Pancreas (tissue), 10 donors: Measurements from ENCODE around the gene OR6M1. TPM values are rescaled to one million over a fixed set of nuclear protein-coding genes. Genes with fewer than 3 reads are reported as not detected.
A peak's percentile ranks its signal among the peaks of the same experiment; 100 is the strongest.

Experiments
- ATAC-seq, 4 donors: fragments of 200-7000 bp; cut with Tn5 transposase; one replicate each; pipeline versions ENCODE4 v1.8.0 to v1.9.1; 2020; ENCODE audit warnings: mild to moderate bottlenecking in 4 of 4, moderate library complexity in 4 of 4
- DNase-seq, 6 donors: peaks; one replicate each; pipeline ENCODE4 v3.0.0-alpha.2; 2020
- FAIRE-seq: peaks from 2 replicates; lab custom pipeline; 2012; peaks lifted over from hg19 to GRCh38; lab: Jason Lieb, UNC
- H3K27ac ChIP-seq, 4 donors: fragments of 200-600 bp; sonication (generic); 1 replicate in 3 of 4; 2 replicates in 1 of 4; pipeline versions ENCODE4 v1.5.0 to v1.8.0; 2020
- H3K27me3 ChIP-seq, 4 donors: fragments of 200-600 bp; one replicate each; pipeline ENCODE4 v1.8.0; 2021
- H3K36me3 ChIP-seq, 3 donors: fragments of 200-600 bp; sonication (generic) in 1 of 3; one replicate each; pipeline versions ENCODE4 v1.5.0 to v1.8.0; 2020 to 2021
- H3K4me1 ChIP-seq, 3 donors: fragments of 200-600 bp; one replicate each; pipeline ENCODE4 v1.8.0; 2021
- H3K4me3 ChIP-seq, 4 donors: fragments of 200-600 bp; sonication (generic) in 2 of 4; one replicate each; pipeline versions ENCODE4 v1.5.0 to v1.8.0; 2020 to 2021
- H3K9me3 ChIP-seq, 4 donors: fragments of 200-600 bp; one replicate each; pipeline ENCODE4 v1.8.0; 2021
- WGBS, 2 donors: extraction: QIAGEN DNeasy Blood & Tissue Kit; methylation state at CpG; one replicate each; pipeline ENCODE4 v1.1.7; 2013; 5-methylcytosine and 5-hydroxymethylcytosine counted together
- intact Hi-C, 3 donors: fragments of 100-400 bp; cut with DNase I; formaldehyde crosslinking; loops; one replicate each; pipeline versions ENCODE4 v1.11.1 to v1.14.2; 2022
- polyA plus RNA-seq, 2 donors: library from polyadenylated mRNA; stranded (reverse); fragments of 200-250 nt; gene quantifications; one replicate each; pipeline ENCODE4 v1.2.3, GENCODE V29; 2013
- total RNA-seq, 6 donors: library from RNA; stranded (reverse); fragmentation: NEBNext Ultra II Directional in 4 of 6; extraction: Animal tissue kit (Norgen Biotek cat#: 25700) in 4 of 6; gene quantifications; one replicate each; pipeline versions ENCODE4 v1.2.1 to v1.2.4, GENCODE V29; 2021 to 2023
- TF ChIP-seq, protein P1 (sequence below), 4 donors: fragments of 200-600 bp; sonication (generic) in 3 of 4; IDR thresholded peaks; one replicate each; pipeline versions ENCODE4 v1.5.0 to v1.8.0; 2021; ENCODE audit warnings: antibody characterized with exemption in 4 of 4
- donor health status: healthy with polysubstance abuse.
- donor health status: DM: no; HTN: no; CAD: no; lungs with moderate emphysema.
- donor health status: DM: no; HTN: no; CAD: no.
- donor health status: control.
- donor health status: control.
- donor health status: Bipolar disorder and iron deficiency.
- donor health status: DM: yes; HTN: yes; CAD: no.
- donor health status: DM: no; HTN: no; CAD: no.
- donor health status: DM: no; HTN: no; CAD: no.
- donor health status: DM: yes; HTN: yes; CAD: no.

OR6M1 gene
- total and polyA plus RNA-seq, 8 donors, result not detected

DNA sequence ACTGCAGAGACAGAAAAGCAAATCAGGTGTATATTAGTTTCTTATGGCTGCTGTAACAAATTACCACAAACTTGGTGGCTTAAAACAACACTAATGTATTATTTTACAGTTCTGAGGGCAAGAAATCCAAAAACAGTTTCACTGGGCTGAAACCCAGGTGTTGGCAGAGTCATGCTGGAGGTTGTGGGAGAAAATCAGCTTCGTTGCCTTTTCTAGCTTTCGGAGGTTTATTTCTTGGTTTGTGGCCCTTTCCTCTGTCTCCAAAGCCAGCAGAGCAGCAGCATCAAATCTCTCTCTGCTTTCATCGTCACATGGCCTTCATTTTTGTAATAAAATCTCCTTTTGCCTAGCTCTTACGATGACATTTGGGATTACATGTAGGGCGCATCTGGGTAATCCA, 33.0 kb upstream of the OR6M1 start:
- H3K4me1 ChIP-seq, result no peaks in the 10 kb centered on the region
- FAIRE-seq (no peak), ATAC-seq (no peak), DNase-seq (no peak)
- intact Hi-C loops, result no loop called here
- H3K36me3 ChIP-seq, result no peaks in the 10 kb centered on the region
- TF ChIP-seq, protein P1, sequence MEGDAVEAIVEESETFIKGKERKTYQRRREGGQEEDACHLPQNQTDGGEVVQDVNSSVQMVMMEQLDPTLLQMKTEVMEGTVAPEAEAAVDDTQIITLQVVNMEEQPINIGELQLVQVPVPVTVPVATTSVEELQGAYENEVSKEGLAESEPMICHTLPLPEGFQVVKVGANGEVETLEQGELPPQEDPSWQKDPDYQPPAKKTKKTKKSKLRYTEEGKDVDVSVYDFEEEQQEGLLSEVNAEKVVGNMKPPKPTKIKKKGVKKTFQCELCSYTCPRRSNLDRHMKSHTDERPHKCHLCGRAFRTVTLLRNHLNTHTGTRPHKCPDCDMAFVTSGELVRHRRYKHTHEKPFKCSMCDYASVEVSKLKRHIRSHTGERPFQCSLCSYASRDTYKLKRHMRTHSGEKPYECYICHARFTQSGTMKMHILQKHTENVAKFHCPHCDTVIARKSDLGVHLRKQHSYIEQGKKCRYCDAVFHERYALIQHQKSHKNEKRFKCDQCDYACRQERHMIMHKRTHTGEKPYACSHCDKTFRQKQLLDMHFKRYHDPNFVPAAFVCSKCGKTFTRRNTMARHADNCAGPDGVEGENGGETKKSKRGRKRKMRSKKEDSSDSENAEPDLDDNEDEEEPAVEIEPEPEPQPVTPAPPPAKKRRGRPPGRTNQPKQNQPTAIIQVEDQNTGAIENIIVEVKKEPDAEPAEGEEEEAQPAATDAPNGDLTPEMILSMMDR (IDR thresholded peaks at IDR 0.05), result no peak
- no peaks in the 10 kb centered on the region for H3K27me3 ChIP-seq
- H3K9me3 ChIP-seq, result no peaks in the 10 kb centered on the region
- no peak overlapping the region for H3K4me3 ChIP-seq
- WGBS, 2 donors, result 96% methylated on average over 5 of the region's 5 CpGs
- H3K27ac ChIP-seq, result no peak overlapping the region

DNA sequence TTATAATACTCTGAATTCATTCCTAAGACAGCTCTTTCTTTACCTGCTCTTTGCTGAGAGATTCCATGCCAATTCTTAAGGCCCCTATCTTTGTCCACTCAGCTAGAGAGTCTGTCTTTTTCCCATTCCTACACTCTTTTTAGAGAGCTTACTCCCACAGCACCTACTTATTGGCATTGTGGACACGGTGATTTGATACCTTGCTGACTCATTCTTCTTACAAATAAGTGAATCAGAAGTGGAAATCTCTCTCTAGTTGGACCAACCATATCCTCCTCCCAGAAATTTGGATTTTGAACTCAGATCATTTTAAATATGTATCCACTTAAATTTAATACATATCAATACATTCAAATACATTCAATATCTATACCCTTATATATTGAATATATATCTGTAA, 32.5 kb upstream of the OR6M1 start:
- Histone ChIP-seq H3K27me3 (no peaks in the 10 kb centered on the region), H3K27ac (no peak overlapping the region), H3K4me1 (no peaks in the 10 kb centered on the region), H3K9me3 (no peaks in the 10 kb centered on the region), H3K4me3 (no peak overlapping the region), H3K36me3 (no peaks in the 10 kb centered on the region)
- TF ChIP-seq, protein P1 (IDR thresholded peaks at IDR 0.05), result no peak
- FAIRE-seq, result no peak
- ATAC-seq, result peak in 3 of 4 donors; percentile 38 to 50 (median 45)
- DNase-seq, result no peak
- WGBS, 2 donors, result 38 to 52% methylated on average over 1 of the region's 1 CpG
- intact Hi-C loops, result no loop called here

DNA sequence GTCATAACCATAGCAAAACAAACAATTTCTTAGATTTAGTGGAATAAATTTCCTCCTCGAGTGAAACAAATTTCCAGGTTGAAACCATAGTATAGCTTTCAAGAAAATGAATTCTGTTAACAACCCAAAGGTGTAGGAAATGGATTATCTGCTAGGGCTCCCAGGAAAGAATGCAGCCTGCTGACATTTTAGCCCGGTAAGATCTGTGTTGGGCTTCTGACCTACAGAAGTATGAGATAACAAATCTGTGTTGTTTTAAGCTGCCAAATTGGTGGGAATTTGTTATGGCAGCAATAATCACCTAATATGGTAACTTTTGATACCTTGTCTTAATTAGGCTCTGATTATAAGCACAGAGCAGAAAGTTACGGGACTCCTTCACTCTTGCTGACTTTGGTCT, 32.0 kb upstream of the OR6M1 start:
- Histone ChIP-seq H3K4me1 (no peaks in the 10 kb centered on the region), H3K9me3 (no peaks in the 10 kb centered on the region), H3K27ac (no peak overlapping the region), H3K36me3 (no peaks in the 10 kb centered on the region), H3K27me3 (no peaks in the 10 kb centered on the region), H3K4me3 (no peak overlapping the region)
- intact Hi-C loops, result no loop called here
- 36 to 38% methylated on average over 3 of the region's 3 CpGs for WGBS, 2 donors
- no peak for DNase-seq
- peak in 2 of 4 donors; percentile 33 to 51 for ATAC-seq
- FAIRE-seq, result no peak
- TF ChIP-seq, protein P1 (IDR thresholded peaks at IDR 0.05), result no peak

DNA sequence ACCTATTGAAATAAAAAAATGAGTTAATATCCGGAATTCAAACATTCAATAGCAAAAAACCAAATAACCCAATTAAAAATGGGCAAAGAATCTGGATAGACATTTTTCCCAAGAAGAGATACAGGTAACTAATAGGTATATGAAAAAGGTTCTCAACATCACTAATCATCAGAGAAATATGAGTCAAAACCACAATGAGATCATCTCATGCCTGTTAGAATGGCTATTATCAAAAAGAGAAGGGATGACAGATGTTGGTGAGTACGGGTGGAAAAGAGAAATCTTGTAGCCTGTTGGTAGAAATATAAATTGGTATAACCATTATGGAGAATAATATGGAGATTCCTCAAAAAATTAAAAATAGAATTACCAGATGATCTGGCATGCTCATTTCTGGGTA, 26.9 kb upstream of the OR6M1 start:
- TF ChIP-seq, protein P1 (IDR thresholded peaks at IDR 0.05), result no peak
- DNase-seq (no peak), FAIRE-seq (no peak), ATAC-seq (no peak)
- Histone ChIP-seq H3K36me3 (no peaks in the 10 kb centered on the region), H3K4me1 (no peaks in the 10 kb centered on the region), H3K27ac (no peak overlapping the region), H3K4me3 (no peak overlapping the region), H3K27me3 (no peaks in the 10 kb centered on the region), H3K9me3 (no peaks in the 10 kb centered on the region)
- intact Hi-C loops, result no loop called here
- WGBS, 2 donors, result 86 to 95% methylated on average over 2 of the region's 2 CpGs

DNA sequence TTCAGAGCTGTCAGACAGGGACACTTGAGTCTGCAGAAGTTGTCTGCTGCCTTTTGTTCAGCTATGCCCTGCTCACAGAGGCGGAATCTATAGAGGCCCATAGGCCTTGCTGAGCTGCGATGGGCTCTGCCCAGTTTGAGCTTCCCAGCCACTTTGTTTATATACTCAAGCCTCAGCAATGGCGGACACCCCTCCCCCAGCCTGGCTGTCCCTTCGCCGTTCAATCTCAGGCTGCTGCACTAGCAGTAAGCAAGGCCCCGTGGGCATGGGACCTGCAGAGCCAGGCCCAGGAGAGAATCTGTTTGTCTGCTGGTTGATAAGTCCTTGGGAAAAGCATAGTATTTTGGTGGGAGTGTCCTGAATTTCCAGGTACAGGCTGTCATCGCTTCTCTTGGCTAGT, 23.6 kb upstream of the OR6M1 start:
- intact Hi-C loops, result no loop called here

More for the DNA sequence above, 23.6 kb upstream of the OR6M1 start:
- Histone ChIP-seq H3K9me3 (no peaks in the 10 kb centered on the region), H3K27ac (no peak overlapping the region), H3K36me3 (no peaks in the 10 kb centered on the region), H3K4me1 (no peaks in the 10 kb centered on the region), H3K4me3 (no peak overlapping the region), H3K27me3 (no peaks in the 10 kb centered on the region)
- FAIRE-seq (no peak), ATAC-seq (no peak), DNase-seq (peak in 1 of 6 donors; percentile 33)
- WGBS, 2 donors, result 91 to 92% methylated on average over 7 of the region's 7 CpGs
- TF ChIP-seq, protein P1 (IDR thresholded peaks at IDR 0.05), result no peak
